Stimulated activated CD8-positive, alpha-beta memory T cell treated with anti-CD3 and anti-CD28 coated beads, Interleukin-7, amount 100 ng/mL, for 48 hours (primary cell): ENCODE measurements around the gene MALT1.
"Not testable (repeated sequence)": the region's sequence is repeated elsewhere in the genome, so short reads cannot be mapped to it uniquely, and the experiment has no call there.

Experiments
- DNase-seq, 2 donors: peaks; one replicate each; pipeline ENCODE4 v3.0.0-alpha.2; 2020; ENCODE audit warnings: low read depth in 1 of 2; ENCODE audit errors: extremely low read depth in 1 of 2

MALT1 gene

DNA sequence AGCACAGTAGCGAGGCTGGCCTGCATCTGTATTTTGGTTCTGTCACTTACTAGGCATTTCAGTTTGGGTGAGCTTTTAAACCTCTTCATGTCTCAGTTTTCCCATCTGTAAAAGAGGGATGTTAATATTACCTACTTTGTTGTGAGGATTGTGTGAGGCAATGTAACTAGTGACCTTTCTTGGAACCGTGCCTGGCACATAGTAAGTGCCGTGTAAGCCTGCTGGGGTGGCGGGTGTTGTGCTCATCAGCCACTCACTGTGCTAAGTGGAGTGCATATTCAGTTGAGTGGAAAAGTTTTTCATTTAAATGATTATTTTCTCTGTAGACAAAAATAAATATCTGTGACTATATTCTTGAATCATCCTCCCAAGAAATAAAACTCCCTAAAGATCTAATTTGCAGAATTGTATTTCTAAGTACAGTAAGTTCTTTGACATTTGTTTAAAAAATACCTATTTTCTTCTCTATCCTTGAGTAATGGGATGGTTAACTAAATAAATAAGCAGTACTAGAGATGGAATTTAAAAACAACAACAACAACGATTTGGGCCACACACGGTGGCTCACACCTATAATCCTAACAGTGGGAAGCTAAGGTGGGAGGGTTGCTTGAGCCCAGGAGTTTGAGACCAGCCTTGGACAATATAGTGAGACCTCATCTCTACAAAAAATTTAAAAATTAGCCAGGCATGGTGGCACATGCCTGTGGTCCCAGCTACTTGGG lies 56.7 kb downstream of the MALT1 start:
- no peak for DNase-seq

GRCh38 chr18:58728719-58729118 lies 57.5 kb downstream of the MALT1 start:
- no peak for DNase-seq

- DNase-seq, result no peak
Observed at GRCh38 chr18:58730618-58731017, 59.4 kb downstream of the MALT1 start.

DNA sequence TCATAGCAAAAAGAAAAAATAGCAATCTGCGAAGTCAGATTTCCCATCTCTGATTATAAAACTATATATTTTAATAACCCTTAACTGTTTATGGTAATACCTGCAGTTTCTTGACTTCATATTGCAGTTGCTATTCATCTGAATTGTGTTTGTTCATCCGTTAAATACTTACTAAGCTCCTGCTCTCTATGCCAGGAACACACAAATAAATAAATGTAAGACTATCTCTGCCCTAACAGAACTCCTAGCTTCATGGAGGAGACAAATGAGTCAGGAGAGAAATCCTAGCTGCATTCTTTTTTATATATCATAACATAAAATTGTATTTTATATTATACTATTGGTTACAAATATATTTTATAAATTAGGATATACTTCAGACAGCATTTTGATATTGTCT lies 61.2 kb downstream of the MALT1 start:
- no peak for DNase-seq

- no peak for DNase-seq
Observed at GRCh38 chr18:58733866-58734265, 62.6 kb downstream of the MALT1 start.

DNA sequence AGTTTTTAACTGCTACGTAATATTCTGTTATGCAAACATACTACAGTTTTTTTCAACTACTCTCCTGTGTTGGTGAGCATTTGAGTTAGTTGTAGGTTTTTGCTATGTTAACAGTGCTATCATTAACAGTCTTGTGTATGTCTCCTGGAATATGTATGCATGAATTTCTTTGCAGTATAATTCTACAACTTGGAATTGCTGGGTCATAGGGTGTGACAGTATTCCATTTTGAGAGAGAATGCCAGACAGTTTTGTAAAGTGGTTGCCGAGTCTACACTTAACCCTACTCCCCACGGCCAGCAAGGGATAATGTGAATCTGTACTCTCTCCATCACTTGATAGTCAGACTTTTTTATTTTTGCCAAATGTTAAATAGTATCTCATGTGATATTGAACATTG lies 67.1 kb downstream of the MALT1 start:
- no peak for DNase-seq

DNA sequence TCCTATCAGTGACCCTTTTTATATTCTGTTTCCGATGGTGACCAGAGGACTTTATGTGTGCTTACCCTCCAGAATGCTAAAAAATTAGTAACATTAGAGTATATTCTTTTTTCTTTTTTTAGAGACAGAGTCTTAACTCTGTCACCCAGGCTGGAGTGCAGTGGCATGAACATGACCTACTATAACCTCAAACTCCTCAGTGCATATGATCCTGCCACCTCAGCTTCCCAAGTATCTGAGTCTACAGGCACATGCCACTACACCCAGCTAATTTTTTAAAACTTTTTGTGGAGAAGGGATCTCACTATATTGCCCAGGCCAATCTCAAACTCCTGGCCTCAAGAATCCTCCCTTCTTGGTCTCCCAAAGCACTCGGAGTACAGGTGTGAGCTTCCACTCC lies 74.6 kb downstream of the MALT1 start:
- no peak for DNase-seq

DNA sequence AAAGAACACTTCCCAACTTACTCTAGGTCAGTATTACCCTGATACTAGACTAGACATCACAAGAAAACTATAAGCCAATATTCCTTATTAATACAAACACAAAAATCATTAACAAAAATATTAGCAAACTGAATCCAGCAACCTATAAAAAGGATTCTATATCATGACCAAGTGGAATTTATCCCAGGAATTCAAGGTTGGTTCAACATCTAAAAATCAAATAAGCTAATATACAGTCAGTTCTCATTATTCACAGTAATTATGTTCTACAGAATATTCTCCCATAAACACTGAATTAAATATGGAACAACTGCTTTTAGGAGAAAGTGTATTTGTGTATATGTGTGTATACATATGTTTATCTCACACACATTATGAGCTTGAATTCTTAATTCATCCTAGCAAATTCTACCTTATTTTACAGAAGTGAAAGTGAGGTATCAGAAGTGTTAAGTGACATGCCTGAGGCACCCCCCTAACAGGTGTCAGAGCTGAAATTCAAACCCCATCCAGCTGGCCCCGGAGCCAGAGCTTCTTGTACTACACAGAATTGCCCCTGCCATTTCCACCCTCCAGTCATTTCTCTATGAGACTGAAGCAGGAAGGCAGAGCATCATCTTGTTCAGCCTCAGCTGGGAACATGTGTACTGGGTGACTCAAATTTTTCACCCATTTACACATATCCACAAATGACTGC lies 77.8 kb downstream of the MALT1 start:
- no peak for DNase-seq

GRCh38 chr18:58753976-58754375 lies 82.7 kb downstream of the MALT1 start:
- DNase-seq, result no peak

DNA sequence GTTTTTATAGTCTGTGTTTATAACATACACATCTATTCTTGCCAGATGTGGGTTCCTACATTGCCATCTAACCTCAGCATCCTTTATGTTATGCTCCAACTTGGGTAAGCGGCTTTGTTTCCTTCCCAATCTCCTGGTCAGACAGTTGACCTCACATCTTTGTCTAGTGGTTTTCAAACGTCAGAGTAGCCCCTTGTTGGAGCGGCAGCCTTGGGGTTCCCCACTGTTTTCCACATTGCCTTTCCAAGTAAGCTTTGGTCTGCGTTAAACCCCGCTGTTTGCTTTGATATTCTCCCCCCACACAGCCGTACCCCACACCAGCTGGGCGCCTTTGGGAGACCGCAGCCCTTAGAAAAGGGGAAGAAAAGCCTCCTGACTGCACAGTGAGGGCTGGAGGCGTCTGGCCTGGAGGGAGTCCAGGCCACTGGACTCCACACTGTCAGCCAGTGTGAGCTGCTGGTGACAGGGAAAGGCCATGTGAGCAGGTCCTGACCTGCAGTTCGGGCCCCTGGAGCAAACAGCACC lies 83.3 kb downstream of the MALT1 start:
- no peak for DNase-seq

GRCh38 chr18:58755304-58756010 lies 84.2 kb downstream of the MALT1 start:
- DNase-seq, result no peak

DNA sequence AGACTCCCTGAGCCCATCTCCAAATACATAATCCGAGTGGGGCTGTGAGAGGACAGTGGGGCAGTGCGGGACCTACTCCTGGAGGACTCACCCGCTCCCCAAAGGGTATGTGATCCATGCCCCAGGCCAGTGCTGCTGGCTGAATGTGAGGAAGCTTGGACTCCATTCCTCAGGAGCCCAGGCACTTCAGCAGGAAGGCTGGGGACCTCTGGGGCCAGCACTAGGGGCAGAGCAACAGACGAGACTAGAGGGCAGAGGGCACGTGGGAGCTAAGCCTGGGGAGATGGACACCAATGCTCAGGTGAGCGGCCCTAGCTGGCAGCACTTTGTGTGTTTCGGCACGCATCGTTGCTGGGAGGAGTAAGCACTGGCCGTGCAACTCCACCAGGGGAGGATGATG lies 84.9 kb downstream of the MALT1 start:
- DNase-seq, result no peak

DNA sequence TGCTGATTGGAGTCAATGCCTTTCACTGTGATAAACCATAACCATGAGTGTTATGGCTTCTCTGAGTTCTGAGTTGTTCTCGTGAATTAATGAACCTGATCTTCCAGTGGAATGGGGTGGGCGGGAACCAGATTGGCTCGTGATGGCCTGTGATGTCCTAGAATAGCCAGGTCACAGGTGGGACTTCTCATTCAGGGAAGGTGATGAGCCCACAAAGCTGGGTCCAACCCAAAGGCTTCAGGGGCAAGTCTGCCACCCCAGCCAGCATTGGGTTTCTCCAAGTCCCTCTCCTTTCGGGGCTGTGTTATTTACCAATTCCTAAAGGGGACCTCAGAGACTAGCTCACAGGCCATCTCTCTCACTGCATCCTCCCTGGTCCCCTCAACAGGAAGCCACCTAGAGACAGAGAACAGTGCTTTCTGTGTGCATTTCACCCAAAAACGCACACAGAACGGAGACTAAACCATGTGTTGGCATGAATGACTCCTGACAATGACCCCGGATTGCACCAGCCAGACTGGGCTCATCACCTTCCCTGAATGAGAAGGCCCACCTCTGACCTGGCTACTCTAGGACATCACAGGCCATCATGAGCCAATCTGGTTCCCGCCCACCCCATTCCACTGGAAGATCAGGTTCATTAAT lies 85.5 kb downstream of the MALT1 start:
- DNase-seq, result no peak

DNA sequence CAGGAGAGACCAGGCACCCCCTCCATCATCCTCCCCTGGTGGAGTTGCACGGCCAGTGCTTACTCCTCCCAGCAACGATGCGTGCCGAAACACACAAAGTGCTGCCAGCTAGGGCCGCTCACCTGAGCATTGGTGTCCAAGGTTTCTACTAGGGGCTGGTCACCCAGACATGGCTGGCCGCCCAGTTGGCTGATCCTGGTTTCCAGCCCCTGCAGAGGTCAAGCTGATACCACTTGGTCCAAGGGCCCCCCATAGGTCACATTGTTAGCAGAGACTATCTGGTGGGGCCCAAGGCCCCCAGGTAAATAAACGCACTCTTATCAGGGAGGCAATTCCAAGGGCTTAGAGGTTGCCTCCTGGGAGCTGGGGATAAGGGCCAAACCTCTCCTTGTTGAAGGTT lies 86.1 kb downstream of the MALT1 start:
- DNase-seq, result not testable (repeated sequence)

GRCh38 chr18:58758046-58758445 lies 86.8 kb downstream of the MALT1 start:
- no peak for DNase-seq

DNA sequence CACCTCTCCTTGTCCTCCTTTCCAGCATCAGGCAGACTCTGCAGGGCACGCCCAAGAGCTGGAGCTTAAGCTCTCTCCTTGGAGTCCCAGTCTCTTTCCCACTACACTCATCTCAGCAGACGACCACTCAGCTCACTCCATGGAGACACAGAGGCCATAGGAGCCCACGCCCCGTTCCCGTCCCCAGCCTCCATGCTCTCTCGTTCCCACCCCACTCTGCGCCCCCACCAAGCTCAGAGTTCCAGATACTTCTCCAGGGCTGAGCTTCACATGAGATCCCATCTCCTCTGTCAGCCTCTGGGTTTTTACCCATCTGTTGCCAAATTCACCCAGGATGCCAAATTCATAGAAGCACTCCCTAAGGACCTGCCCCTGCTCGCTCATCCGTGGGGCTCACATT lies 87.3 kb downstream of the MALT1 start:
- DNase-seq, result no peak

DNA sequence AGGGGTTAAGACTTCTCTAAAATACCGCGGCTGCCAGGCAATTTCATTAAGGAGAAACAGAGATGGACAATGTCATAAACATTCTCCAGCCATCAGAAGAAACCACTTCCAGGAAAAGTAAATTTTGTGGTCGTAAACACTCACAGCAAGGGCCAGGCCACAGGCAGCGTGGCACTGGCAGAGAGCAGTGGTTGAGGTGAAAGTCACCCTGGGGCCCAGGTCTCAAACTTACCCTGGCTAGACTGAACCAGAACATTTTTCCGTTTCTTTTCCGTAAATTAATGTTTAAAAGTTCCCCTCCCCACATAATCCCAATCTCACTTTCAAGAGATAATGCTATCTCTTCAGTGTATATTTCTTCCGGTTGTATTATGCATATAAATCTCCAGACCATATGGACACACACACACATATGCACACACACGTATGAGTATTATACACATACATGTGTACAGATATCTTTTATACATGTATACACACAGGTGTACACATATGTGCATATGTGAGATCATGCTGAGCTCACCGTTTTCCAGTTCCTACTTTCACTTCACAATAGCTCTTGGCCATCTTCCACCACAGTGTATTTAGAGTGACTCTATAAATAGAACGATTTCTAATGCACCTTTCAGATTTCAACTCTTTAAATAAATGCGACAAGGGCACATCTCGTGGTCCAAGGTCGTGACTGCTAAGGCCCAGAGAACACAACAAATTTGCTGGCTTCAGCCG lies 90.1 kb downstream of the MALT1 start:
- DNase-seq, result no peak

- no peak for DNase-seq
Observed at GRCh38 chr18:58761970-58762780, 90.9 kb downstream of the MALT1 start.

DNA sequence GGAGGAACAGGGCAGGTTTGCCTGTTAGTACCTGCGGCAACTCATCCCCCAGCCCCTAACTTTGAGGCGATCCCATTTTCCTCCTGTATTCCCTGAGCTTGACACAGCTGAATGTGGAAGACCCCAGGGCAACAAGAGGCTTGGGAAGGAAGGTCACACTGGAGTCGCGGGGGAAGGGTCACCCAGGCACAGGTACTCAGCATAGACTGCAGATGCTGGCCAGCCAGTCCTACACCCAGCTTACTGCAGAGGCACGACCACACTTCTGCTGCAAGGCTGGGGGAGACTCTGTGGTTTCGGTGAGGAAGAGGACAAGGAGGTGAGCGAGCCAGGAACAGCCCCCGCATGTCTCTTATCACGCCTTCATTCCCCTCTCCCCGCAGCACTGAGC lies 91.5 kb downstream of the MALT1 start:
- DNase-seq, result no peak

- no peak for DNase-seq
Observed at GRCh38 chr18:58766164-58766563, 94.9 kb downstream of the MALT1 start.
